ENCODE data around the gene SYNPR.

SYNPR gene

DNA sequence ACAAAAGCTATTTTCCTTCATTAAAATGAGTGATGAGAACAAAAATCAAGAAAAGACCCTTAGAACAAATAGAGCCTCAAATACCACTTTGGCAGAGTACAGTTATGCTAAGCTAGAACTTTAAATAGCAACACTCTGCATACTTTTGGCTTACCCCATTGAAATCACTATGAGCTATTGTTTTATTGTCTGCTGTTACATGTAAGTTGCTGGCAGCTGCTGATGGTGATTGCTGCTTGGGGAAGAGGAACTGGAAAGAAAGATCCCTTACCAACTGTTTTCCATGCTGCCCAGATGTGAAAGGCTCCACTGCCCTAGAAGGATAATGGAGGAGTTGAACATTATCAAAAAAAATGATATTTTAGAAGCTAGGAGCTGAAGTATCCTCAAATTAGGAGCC lies 135.4 kb downstream of the SYNPR start:
- no peaks in the 10 kb centered on the region for H3K36me3 ChIP-seq
- no peaks in the 10 kb centered on the region for H3K27me3 ChIP-seq (ENCODE audit: insufficient read depth, low read depth, severe bottlenecking)
- H3K4me3 ChIP-seq (ENCODE audit: low read depth, low read length), result no peak overlapping the region
- DNase-seq, result no peak
- H3K27ac ChIP-seq, result no peak overlapping the region
- no peaks in the 10 kb centered on the region for H3K9me3 ChIP-seq (ENCODE audit: severe bottlenecking)
- TF ChIP-seq, protein P1, sequence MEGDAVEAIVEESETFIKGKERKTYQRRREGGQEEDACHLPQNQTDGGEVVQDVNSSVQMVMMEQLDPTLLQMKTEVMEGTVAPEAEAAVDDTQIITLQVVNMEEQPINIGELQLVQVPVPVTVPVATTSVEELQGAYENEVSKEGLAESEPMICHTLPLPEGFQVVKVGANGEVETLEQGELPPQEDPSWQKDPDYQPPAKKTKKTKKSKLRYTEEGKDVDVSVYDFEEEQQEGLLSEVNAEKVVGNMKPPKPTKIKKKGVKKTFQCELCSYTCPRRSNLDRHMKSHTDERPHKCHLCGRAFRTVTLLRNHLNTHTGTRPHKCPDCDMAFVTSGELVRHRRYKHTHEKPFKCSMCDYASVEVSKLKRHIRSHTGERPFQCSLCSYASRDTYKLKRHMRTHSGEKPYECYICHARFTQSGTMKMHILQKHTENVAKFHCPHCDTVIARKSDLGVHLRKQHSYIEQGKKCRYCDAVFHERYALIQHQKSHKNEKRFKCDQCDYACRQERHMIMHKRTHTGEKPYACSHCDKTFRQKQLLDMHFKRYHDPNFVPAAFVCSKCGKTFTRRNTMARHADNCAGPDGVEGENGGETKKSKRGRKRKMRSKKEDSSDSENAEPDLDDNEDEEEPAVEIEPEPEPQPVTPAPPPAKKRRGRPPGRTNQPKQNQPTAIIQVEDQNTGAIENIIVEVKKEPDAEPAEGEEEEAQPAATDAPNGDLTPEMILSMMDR (IDR thresholded peaks at IDR 0.05; ENCODE audit: low read depth, low read length), result no peak

DNA sequence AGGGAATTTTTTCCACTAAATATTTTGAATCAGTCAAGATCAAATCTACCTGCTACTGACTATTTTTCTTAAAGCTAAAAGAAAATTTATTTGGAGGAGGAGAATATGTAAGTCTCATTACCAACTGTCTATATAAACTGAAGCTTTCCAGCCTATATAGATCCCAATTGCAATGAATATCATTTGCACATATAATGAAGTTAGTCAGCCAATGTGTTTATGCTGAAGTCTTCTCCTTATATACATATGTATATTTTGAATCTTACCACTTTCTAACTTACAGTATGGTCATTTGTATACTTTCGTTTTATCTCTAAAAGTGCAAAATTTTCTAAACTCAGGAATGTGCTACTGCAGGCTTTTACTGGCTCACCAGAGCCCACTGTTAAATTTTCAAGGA lies 136.5 kb downstream of the SYNPR start:
- no peak overlapping the region for H3K4me3 ChIP-seq (ENCODE audit: low read depth, low read length)
- H3K9me3 ChIP-seq (ENCODE audit: severe bottlenecking), result no peaks in the 10 kb centered on the region
- no peaks in the 10 kb centered on the region for H3K36me3 ChIP-seq
- no peaks in the 10 kb centered on the region for H3K27me3 ChIP-seq (ENCODE audit: insufficient read depth, low read depth, severe bottlenecking)
- no peak for DNase-seq
- H3K27ac ChIP-seq, result no peak overlapping the region
- TF ChIP-seq, protein P1 (IDR thresholded peaks at IDR 0.05; ENCODE audit: low read depth, low read length), result no peak

DNA sequence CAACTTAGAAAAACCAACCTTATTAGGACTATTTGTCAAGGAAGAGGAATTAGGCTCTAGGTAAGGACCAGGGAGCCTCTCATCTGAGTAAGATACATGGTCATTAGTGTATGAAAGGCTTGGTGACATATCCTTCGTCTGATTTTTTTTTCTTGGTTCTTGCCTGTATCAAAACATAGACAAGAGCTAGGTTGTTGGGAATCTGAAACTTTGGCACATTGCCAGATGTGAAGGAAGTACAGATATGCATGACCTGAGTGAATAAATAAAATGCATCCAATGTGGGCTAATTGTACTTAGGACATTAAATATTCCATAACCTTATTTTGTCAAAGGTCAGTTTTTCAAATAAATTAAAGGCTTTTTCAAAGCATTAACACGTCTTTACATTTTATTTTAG lies 151.8 kb downstream of the SYNPR start:
- H3K27me3 ChIP-seq (ENCODE audit: insufficient read depth, low read depth, severe bottlenecking), result no peaks in the 10 kb centered on the region
- no peak for DNase-seq
- no peak overlapping the region for H3K27ac ChIP-seq
- no peaks in the 10 kb centered on the region for H3K36me3 ChIP-seq
- TF ChIP-seq, protein P1 (IDR thresholded peaks at IDR 0.05; ENCODE audit: low read depth, low read length), result no peak
- no peaks in the 10 kb centered on the region for H3K9me3 ChIP-seq (ENCODE audit: severe bottlenecking)
- no peak overlapping the region for H3K4me3 ChIP-seq (ENCODE audit: low read depth, low read length)

DNA sequence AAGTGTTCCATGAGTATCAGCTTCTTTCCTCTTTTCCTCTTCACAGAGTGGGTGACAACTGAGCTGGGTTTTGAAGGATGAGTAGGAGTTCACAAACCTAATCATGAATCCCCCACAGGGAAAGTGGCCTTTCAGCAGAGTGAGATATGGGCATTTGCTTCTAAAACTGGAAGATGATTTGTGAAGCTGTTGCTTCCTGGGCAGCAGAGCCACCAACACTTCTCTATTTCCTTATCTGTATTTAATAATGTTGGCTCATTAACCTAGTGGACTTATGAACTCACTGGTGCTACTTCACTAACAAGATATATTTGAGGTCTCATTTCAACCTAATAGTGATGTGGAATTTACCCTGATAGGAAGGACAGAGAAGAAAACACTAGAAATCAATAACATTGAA lies 152.8 kb downstream of the SYNPR start:
- Histone ChIP-seq H3K27ac (no peak overlapping the region), H3K27me3 (ENCODE audit: insufficient read depth, low read depth, severe bottlenecking) (no peaks in the 10 kb centered on the region), H3K4me3 (ENCODE audit: low read depth, low read length) (no peak overlapping the region), H3K9me3 (ENCODE audit: severe bottlenecking) (no peaks in the 10 kb centered on the region), H3K36me3 (no peaks in the 10 kb centered on the region)
- DNase-seq, result no peak
- TF ChIP-seq, protein P1 (IDR thresholded peaks at IDR 0.05; ENCODE audit: low read depth, low read length), result no peak

DNA sequence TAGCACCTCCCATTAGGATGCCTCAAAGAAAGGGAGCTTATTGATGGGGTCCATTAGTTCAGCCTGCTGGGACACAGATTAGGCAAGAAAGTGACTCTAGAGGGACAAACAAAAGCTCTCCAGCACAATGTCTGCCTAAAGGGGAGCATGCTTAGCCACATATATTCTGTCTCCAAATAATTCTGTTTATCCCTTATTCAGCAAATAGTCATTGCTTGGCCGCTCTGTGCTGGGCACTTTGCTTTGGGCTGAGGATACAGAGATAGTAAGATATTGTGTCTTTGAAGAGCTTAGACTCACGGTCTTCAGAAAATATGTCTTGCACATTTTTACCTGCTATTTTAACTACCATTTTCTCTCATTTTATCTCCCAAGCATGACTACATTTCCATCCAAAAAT lies 159.8 kb downstream of the SYNPR start:
- no peak overlapping the region for H3K4me3 ChIP-seq (ENCODE audit: low read depth, low read length)
- no peaks in the 10 kb centered on the region for H3K27me3 ChIP-seq (ENCODE audit: insufficient read depth, low read depth, severe bottlenecking)
- no peak for DNase-seq
- no peak overlapping the region for H3K27ac ChIP-seq
- H3K9me3 ChIP-seq (ENCODE audit: severe bottlenecking), result no peaks in the 10 kb centered on the region
- TF ChIP-seq, protein P1 (IDR thresholded peaks at IDR 0.05; ENCODE audit: low read depth, low read length), result no peak
- H3K36me3 ChIP-seq, result no peaks in the 10 kb centered on the region

DNA sequence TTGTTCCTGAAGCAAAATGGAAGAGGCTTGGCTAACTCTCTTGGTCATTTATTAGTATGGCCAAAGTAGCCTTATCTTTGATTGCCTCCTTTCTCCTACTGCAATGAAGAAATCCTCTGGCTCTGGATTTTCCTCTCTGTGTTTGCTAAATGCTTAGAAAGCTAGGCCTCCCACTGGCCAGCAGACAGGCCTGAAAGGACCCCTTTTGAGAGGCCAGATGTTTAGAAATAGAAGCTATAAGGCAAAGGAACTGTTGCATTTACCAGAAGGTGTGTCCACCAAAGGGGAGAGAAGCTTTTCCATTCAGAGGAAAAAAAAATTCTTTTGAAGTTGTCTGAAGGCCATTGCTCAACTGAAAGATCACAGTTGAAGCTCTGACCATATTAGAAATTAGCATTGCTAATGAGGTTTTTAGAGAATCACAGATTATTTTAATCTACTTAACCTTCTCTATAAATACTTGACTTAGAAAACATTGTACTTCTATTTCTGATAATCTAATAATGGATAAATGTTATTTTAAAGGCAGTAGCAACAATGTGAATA lies 160.8 kb downstream of the SYNPR start:
- DNase-seq, result no peak
- TF ChIP-seq, protein P1 (IDR thresholded peaks at IDR 0.05; ENCODE audit: low read depth, low read length), result no peak
- Histone ChIP-seq H3K36me3 (no peaks in the 10 kb centered on the region), H3K4me3 (ENCODE audit: low read depth, low read length) (no peak overlapping the region), H3K9me3 (ENCODE audit: severe bottlenecking) (no peaks in the 10 kb centered on the region), H3K27me3 (ENCODE audit: insufficient read depth, low read depth, severe bottlenecking) (no peaks in the 10 kb centered on the region), H3K27ac (no peak overlapping the region)

All from WERI-Rb-1 (cell line).